HepG2 (cell line): Measurements from ENCODE around the gene RIPOR1.

ENCODE experiments used
- CREB1 ChIP-seq, 2 experiments: fragments of 450-650 bp in 1 of 2; IDR thresholded peaks; 2 replicates each; pipeline ENCODE4 v1.6.1; 2016 to 2017; ENCODE audit warnings: control low read depth in 1 of 2, mild to moderate bottlenecking in 1 of 2, missing compliant biosample characterization in 1 of 2, missing genetic modification characterization in 1 of 2
- ELF3 ChIP-seq: IDR thresholded peaks from 2 replicates; pipeline ENCODE4 v1.6.1; 2016; ENCODE audit warnings: missing genetic modification reagents, missing compliant biosample characterization
- FOSL2 ChIP-seq: sonication (generic); formaldehyde crosslinking; IDR thresholded peaks from 2 replicates; pipeline ENCODE4 v1.4.0; 2020; ENCODE audit warnings: missing genetic modification reagents
- PITX1 ChIP-seq: sonication (generic); formaldehyde crosslinking; IDR thresholded peaks from 2 replicates; pipeline ENCODE4 v1.5.1; 2020; ENCODE audit warnings: mild to moderate bottlenecking, missing genetic modification reagents
- POLR2A ChIP-seq, 2 experiments: IDR thresholded peaks; 2 replicates each; pipeline ENCODE4 v1.6.1; 2011; ENCODE audit warnings: low read depth in 2 of 2, low read length in 2 of 2, mild to moderate bottlenecking in 1 of 2, moderate library complexity in 1 of 2; ENCODE audit not compliant: insufficient read depth in 1 of 2
- SMAD3 ChIP-seq: sonication (generic); formaldehyde crosslinking; IDR thresholded peaks from 2 replicates; pipeline ENCODE4 v1.4.0; 2020; ENCODE audit warnings: missing genetic modification reagents
- ZNF124 ChIP-seq: sonication (generic); formaldehyde crosslinking; IDR thresholded peaks from 2 replicates; pipeline ENCODE4 v1.4.0; 2020; ENCODE audit warnings: missing genetic modification reagents
- TF ChIP-seq, protein P1 (sequence below): sonication (generic); formaldehyde crosslinking; IDR thresholded peaks from 2 replicates; pipeline ENCODE4 v1.5.0; 2020; ENCODE audit warnings: mild to moderate bottlenecking, missing genetic modification reagents, moderate library complexity
- TF ChIP-seq, protein P2 (sequence below): sonication (generic); formaldehyde crosslinking; IDR thresholded peaks from 2 replicates; pipeline ENCODE4 v1.4.0; 2020; ENCODE audit warnings: missing genetic modification reagents, borderline replicate concordance

DNA sequence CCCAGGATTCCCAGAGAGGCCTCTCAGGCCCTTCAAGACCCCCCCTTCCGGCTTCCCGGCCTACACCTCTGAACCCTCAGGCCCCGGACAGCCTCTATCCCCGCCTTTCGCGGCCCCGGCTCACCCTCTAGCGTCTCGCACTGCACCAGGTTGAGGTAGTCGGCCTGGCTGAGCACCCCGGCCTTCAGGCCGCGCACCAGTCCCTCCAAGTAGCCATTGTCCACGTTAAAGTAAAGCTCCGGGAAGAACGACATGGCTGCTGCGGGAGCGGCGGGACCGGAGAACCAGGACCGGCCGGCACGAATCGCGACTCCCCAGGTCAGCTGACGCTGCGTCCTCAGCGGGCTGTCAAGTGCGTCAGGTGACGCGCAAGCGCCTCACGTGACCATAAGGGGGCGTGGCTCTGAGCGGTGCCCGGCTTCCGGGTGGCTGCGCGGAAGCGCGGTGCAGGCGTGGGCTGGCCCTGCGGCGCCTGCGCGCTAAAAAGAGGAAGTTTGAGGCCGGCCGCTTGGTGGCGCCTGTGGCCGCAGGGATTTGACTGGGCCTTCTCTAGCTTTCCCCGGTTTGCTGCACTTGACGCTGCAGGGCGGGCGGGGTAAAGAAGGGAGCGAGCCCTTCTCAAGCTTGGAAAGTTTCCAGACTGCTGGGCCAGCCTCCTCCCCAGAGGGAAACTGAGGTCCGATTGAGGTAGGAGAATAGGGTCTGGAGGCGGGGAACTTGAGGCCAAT lies 47.6 kb upstream of the RIPOR1 start, which contains the start of gene ATP6V0D1:
- TF ChIP-seq CREB1 (IDR thresholded peaks at IDR 0.05) (peak; percentile 95), CREB1 (CRISPR knock-in tag; IDR thresholded peaks at IDR 0.05) (peak; percentile 87), ELF3 (CRISPR knock-in tag) (peak; percentile 99), PITX1 (CRISPR knock-in tag) (peak; percentile 14; the same call in 1 of the 2 replicates), FOSL2 (peak; percentile 62), POLR2A (IDR thresholded peaks at IDR 0.05; ENCODE audit: insufficient read depth in 1 of 2, low read depth in 2 of 2, low read length in 2 of 2) (peak; percentile 76 to 80), ZNF124 (CRISPR knock-in tag) (peak; percentile 58; the same call in 1 of the 2 replicates), SMAD3 (peak; percentile 78)
- TF ChIP-seq, protein P1, sequence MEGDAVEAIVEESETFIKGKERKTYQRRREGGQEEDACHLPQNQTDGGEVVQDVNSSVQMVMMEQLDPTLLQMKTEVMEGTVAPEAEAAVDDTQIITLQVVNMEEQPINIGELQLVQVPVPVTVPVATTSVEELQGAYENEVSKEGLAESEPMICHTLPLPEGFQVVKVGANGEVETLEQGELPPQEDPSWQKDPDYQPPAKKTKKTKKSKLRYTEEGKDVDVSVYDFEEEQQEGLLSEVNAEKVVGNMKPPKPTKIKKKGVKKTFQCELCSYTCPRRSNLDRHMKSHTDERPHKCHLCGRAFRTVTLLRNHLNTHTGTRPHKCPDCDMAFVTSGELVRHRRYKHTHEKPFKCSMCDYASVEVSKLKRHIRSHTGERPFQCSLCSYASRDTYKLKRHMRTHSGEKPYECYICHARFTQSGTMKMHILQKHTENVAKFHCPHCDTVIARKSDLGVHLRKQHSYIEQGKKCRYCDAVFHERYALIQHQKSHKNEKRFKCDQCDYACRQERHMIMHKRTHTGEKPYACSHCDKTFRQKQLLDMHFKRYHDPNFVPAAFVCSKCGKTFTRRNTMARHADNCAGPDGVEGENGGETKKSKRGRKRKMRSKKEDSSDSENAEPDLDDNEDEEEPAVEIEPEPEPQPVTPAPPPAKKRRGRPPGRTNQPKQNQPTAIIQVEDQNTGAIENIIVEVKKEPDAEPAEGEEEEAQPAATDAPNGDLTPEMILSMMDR, result peak; percentile 97
- TF ChIP-seq, protein P2, sequence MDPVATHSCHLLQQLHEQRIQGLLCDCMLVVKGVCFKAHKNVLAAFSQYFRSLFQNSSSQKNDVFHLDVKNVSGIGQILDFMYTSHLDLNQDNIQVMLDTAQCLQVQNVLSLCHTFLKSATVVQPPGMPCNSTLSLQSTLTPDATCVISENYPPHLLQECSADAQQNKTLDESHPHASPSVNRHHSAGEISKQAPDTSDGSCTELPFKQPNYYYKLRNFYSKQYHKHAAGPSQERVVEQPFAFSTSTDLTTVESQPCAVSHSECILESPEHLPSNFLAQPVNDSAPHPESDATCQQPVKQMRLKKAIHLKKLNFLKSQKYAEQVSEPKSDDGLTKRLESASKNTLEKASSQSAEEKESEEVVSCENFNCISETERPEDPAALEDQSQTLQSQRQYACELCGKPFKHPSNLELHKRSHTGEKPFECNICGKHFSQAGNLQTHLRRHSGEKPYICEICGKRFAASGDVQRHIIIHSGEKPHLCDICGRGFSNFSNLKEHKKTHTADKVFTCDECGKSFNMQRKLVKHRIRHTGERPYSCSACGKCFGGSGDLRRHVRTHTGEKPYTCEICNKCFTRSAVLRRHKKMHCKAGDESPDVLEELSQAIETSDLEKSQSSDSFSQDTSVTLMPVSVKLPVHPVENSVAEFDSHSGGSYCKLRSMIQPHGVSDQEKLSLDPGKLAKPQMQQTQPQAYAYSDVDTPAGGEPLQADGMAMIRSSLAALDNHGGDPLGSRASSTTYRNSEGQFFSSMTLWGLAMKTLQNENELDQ, result no peak
